Urothelium cell line (cell line): Measurements from ENCODE around the gene CLN6.
"Not testable (repeated sequence)": the region's sequence is repeated elsewhere in the genome, so short reads cannot be mapped to it uniquely, and the experiment has no call there.

Experiments
- DNase-seq: peaks from one replicate; pipeline ENCODE4 v3.0.0; 2011; ENCODE audit warnings: low spot score, mixed read lengths
- FAIRE-seq: peaks from 2 replicates; lab custom pipeline; 2011; peaks lifted over from hg19 to GRCh38; lab: Jason Lieb, UNC

Gene CLN6

DNA sequence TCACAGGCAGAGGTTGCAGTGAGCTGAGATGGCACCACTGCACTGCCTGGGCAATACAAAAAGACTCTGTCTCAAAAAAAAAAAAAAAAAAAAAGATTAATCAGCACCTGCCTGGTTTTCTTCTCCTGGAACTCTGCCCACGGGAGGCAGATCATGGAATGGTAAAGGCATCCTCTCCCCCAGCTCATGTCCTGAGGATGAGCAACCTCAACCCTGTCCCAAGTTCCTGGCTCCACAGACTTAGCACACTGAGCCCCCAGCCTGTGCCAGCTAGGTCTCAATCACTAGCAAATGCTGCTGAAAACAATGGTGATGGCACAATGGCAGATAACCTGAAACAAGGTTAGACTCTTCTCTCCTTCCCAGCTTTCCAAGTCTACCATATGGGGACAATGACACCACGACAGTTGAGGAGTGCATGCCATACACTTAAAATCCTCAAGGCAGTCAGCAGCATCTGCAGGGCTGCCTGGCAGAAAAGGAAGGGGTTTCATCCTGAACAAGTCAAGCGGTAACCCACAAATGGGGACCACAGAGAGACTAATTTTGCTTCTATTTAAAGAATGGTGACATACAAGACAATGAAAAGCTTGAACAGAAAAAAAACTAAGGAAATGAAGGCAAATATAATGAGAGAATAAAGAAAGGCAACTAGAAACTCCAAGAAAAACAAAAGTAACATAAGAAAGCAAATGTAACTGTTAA lies 4.8 kb downstream of the CLN6 start:
- FAIRE-seq (no peak), DNase-seq (peak; percentile 4)

DNA sequence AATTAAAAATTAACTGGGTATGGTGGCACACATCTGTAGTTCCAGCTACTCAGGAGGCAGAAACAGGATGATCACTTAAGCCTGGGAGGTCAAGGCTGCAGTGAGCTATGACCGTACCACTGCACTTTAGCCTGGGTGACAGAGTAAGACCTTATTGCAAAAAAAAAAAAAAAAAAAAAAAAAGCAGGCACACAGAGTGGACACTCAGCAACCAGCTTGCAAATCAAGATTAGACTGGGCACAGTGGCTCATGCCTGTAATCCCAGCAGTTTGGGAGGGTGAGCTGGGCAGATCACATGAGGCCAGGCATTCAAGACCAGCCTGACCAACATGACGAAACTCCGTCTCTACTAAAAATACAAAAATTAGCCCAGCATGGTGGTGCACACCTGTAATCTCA lies 5.4 kb downstream of the CLN6 start:
- no peak for FAIRE-seq
- DNase-seq = no peak

DNA sequence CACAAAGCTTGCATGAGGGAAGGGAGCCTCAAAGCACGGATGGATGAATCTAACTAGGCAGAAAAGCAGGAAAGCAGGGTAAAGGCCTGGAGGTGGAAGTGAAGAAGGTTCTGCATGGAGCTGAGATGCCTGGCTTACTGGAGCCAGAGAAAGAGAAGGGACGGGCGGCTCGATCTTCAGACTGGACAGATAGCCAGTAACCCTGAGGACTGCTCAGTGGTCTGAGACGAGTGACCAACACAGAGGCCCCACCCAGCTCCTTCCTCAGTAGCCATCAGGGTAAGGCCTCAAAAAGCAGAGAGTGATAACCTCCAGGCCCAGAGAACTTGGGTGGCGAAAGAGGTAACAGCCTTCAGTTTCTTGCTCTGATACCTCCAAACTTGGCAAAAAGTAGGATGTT lies 6.4 kb downstream of the CLN6 start:
- DNase-seq = no peak
- no peak for FAIRE-seq

DNA sequence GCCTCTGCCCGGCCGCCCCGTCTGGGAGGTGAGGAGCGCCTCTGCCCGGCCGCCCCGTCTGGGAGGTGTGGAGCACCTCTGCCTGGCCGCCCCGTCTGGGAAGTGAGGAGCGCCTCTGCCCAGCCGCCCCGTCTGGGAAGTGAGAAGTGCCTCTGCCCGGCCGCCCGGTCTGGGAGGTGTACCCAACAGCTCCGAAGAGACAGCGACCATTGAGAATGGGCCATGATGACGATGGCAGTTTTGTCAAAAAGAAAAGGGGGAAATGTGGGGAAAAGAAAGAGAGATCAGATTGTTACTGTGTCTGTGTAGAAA lies 7.1 kb downstream of the CLN6 start:
- FAIRE-seq, DNase-seq: not testable (repeated sequence)

DNA sequence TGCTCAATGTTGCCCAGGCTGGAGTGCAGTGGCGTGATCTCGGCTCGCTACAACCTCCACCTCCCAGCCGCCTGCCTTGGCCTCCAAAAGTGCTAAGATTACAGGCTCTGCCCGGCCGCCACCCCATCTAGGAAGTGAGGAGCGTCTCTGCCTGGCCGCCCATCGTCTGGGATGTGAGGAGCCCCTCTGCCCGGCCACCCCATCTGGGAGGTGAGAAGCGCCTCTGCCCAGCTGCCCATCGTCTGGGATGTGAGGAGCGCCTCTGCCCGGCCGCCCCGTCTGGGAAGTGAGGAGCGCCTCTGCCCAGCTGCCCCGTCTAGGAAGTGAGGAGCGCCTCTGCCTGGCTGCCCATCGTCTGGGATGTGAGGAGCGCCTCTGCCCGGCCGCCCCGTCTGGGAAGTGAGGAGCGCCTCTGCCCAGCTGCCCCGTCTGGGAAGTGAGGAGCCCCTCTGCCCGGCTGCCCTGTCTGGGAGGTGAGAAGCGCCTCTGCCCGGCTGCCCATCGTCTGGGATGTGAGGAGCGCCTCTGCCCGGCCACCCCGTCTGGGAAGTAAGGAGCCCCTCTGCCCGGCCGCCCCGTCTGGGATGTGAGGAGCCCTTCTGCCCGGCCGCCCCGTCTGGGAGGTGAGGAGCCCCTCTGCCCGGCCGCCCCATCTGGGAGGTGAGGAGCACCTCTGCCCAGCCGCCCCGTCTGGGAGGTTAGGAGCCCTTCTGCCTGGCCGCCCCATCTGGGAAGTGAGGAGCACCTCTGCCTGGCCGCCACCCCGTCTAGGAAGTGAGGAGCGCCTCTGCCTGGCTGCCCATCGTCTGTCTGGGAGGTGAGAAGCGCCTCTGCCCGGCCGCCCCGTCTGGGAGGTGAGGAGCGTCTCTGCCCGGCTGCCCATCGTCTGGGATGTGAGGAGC lies 7.7 kb downstream of the CLN6 start:
- not testable (repeated sequence) for FAIRE-seq

DNA sequence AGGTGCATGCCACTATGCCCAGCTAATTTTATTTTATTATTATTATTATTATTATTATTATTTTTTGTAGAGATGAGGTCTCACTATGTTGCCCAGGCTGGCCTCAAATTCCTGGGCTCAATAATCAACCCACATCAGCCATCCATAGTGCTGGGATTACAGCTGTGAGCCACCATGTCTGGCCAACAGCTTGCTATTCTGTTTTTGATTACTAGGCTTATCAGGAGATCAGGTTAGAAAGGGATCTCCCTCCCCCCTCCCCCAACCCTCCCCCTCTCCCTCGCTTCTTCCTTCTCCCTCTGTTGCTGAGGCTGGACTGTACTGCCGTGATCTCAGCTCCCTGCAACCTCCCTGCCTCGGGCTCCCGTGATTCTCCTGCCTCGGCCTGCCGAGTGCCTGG lies 8.6 kb downstream of the CLN6 start:
- DNase-seq = no peak
- no peak for FAIRE-seq

More for the DNA sequence above, 7.7 kb downstream of the CLN6 start:
- DNase-seq = not testable (repeated sequence)

DNA sequence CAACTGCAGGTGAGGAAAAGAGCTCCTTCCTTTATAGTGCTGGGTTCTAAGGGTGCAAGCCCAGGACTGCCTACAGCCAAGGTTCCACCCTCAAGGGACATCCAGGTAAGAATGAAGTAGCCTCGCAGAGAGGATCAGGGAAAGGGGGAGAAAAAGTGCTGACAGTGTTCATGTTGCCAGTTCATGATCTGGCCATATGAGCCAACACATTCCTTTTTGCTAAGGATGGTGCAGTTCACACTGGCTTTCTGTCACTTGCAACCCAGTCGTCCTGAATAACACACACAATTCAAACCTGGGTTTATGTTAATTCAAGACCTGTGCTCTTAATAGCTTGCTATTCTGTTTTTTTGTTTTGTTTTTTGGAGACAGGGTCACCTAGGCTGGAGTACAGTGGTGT lies 9.0 kb downstream of the CLN6 start:
- no peak for DNase-seq
- FAIRE-seq = no peak

DNA sequence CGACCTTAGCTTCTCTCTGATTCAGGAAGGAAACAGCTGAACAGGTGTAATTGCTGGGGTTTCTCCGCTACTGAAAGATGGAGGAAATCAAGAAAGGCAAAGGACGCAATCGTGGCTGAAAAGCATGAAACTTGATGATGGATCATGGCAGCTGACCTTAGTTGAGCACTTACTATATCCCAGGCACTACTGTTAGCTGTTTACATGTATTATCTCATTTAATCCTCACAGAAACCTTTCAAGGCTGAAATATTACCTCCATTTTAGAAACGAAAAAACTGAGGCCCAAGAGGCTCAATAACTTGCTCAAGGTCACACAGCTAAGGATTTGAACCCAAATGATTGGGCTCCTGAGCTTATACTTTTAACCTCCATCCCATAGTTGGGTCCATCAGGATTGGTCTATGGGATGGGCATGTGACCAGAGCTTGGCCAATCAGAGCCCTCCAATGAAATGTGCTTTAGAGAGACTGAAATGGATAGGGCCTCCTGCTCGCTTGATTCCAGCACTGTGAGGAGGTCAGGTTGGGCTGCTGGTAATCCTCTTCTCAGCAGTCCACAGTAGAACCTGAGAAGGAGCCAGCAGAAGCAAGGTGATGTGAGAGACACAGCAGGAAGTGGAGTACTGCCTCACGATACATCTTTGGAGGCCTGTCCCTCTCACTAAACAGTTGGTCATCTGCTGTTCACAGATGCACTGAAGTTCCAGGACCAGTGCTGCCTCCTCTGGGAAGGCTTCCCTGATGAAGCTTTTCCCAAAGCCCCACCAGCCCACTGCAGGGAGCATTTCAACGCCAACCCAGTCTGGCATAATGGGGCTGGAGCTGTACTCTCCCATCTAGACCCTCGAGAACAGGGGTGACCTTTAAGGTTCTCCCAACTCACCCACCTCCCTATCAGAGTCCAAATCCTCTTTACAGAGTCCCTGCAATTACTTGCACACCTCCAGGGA lies 10.4 kb downstream of the CLN6 start:
- FAIRE-seq = peak; percentile 62
- DNase-seq = peak; percentile 12

DNA sequence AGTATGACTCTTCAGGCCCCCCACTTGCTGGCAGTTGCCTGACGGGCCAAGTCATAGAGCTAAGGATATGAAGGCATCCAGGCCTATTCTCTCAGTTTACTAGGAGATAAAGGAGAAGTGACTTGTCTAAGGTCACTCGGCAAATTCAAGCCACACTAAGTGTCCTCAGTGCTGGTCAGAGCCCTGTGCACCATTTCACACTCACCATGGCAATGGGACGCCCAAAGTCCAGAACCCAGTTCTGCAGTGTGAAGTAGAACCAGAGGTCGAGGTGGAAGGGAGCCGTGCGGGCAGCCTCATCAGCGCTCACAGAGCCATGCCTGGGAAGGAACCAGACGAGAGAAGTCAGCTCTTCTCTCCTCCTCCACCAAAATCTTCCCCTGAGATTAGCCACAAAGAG lies 11.2 kb downstream of the CLN6 start:
- FAIRE-seq (no peak), DNase-seq (no peak)

DNA sequence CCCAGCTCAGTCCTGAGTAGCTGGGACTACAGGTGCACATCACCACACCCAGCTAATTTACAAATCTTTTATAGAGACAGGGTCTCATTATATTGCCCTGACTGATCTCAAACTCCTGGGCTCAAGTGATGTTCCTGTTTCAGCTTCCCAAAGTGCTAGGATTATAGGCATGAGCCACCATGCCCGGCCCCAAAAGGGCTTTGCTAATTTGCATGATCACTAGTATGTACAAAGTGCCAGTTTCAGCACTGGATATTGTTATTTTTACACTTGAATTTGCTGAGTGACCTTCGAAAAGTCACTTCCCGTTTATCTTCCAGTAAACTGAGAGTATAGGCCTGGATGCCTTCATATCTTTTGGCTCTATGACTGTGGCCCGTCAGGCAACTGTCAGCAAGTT lies 12.2 kb downstream of the CLN6 start:
- DNase-seq = no peak
- FAIRE-seq = no peak

DNA sequence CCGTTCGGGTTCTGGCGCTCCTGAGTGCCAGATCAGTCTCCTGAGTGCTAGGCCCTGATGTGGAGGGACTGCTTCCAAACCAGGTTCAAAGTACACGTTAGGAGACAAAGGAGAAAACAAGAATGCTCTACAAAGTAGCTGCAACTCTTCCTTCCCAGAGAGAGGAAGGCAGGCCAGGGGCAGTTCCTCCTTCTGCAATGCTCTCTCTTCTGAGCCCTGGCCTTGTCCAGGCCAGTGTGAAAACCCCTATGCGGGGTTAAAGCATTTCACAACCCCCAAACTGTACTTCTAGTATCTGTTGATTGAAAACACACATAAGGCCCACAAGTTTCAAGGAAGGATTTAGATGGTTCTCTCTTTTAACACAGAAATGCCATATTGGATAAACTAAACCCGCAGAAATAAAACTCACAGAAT lies 14.7 kb downstream of the CLN6 start:
- FAIRE-seq = no peak
- no peak for DNase-seq

DNA sequence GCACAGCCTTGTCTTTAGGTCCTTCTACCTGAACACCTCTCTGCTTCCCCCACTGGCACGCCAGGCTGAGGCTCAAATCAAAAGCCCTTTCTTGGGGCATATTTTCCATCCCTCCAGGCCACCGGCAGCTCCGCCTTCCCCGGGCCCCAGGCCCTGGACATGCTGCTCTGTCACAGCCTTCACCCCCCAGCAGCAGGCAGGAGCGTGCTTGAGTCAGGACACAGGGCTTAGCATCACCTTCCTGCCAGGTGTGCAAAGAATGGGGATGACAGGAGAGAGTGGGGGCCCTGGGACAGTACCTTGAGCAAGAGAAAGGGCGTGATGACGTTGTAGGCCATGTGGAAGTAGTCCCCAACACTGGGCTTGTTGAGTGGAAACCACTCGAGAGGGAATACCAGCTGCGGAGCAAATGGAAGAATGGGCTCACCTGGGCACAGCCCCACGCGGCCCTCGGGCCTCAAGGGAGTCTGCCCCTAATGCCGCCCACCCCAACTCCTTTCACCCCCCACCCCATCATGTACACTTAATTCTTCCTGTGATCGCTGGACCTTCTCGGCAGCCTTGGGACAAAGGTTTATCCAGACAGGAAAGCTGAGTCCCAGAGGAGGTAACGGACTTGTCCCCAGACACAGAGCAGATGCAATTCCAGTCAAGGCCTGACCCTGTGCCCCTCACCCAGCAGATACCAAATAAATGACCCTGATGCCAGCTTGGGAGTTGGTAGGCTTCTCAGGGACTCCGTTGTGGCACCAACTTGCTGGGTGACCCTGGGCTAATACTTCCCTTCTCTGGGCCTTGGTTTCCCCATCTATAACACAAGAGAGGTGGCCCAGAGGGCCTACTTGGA lies 15.3 kb downstream of the CLN6 start:
- DNase-seq (peak; percentile 1), FAIRE-seq (peak; percentile 81)

DNA sequence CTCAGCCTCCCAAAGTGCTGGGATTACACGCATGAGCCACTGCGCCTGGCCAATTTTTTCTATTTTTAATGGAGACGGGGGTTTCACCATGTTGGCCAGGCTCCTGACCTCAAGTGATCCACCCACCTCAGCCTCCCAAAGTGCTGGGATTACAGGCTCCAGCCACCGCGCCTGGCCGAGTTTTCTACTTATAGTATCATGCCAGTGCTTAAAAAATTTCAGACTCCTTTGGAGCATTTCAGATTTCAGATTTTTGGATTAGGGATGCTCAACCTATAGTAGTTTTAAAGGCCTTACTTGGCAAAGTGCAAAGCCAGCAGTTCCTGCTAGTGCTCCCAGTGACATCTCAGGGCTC lies 16.1 kb downstream of the CLN6 start:
- not testable (repeated sequence) for FAIRE-seq, DNase-seq

DNA sequence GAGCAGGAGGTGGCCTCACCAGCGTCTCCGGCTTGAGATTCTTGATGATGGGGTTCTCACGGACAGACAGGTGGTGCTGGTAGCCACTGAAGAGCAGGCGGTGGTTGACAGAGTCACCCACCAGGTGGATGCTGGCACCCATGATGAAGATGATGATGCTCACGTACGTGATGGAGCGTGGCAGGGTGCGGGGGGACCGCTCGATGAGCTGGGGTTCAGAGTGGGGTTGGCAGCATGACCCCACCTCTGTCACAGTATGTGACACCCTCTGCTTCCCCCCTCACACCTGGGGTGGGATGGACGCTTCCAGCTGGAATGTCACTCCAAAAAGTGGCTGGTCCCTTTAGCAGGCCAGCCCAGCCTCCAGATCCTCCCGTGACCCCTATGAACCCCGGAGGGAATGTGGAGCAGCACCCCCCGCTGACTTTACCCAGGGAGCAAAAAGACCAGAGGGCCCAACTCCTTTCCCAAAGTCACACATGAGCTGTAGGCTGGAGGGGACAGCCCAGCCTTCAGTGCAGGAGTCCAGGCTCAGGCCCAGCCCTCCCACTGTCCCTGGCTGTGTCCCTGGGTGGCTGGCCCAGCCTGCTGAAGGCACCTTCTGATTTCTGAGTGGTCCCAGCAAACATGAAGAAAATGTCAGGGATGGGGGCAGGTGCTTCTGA lies 17.7 kb downstream of the CLN6 start:
- peak; percentile 59 for FAIRE-seq

DNA sequence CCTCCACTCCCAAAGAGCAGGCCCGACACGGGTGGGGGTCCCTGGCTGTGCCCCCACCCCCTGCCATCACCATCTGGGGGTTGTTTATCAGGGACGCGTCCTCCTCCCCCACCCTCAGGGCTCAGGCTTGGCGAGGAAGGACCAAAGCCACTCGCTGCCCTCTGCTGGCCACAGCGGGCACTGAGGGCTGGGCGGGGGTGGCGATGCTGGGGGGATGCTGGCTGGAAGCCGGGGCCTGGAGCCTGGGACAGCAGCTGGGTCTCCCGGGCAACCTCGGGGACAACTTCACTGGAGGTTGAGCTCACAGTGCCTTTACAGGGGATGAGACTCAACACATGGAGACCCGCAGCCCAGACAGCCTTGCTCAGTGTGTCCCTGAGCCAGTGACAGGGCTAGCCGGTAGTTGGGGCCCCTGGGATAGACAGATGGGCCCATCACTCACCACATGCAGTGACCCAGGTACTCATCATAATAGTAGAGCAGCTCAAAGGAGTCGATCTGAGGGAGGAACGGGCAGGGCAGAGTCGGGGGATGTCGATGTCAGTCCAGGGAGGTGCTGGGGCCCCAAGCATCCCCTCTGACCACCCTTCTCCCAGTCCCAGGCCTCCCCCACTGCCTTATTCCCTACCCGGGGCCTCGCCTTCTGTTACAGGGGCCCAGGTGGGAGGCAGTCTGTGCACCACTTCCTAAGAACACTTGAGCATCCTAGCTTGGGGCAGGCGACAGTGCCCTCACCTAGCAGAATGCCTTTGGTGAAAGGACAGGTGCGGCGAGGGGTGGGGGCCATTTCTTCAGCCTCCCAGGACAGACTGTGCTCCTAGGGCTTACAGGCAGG lies 18.5 kb downstream of the CLN6 start:
- peak; percentile 81 for FAIRE-seq
- peak; percentile 77 for DNase-seq

More for the DNA sequence above, 17.7 kb downstream of the CLN6 start:
- no peak for DNase-seq

DNA sequence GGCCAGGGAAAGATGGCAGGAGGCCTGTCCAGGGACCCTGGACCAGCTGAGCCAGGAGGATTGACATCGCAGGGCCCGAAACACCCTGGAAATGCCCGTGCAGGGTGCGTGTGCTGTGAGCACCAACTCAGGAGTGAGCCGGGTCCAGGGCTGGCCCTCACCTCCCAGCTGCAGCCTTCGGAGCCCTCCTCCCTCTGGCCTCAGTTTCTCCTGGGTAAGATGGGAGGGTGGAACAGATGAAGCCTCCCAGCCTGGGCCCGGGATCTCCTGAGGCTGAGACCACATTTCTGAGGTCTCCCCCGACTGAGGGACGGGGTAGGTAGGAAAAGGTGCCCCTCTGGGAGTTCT lies 19.1 kb downstream of the CLN6 start:
- FAIRE-seq (no peak), DNase-seq (no peak)

DNA sequence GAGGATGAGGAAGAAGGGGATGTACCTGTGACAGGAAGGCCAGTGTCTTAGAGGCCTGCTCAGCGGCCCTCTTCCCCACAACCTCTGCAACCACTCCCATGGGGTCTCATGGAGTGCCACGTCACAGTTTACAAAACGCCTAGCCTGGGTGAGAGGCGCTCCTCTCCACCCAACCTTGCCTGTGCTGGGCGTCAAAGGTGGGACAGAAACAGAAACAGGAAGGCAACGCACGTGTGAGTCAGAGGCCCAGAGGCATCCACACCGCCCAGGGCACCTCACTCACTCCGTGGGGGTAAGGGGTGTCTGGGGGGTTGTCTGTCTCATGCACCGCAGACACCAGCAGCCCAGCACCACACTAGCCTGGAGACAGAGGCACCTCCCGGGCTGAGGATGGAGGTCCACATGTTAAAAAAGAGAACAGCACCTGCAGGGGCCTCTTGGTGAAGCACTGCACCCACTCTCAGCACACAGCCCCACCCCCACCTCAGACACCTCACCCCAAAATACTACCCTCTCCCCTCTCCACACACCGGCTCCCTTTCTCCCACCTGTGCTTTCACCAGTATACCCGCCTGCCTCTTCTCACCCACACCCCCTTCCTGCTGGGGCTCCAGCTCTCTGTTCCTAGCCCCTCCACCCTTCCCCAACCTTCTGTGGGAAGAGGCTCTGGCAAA lies 19.7 kb downstream of the CLN6 start:
- DNase-seq = no peak
- FAIRE-seq = no peak

DNA sequence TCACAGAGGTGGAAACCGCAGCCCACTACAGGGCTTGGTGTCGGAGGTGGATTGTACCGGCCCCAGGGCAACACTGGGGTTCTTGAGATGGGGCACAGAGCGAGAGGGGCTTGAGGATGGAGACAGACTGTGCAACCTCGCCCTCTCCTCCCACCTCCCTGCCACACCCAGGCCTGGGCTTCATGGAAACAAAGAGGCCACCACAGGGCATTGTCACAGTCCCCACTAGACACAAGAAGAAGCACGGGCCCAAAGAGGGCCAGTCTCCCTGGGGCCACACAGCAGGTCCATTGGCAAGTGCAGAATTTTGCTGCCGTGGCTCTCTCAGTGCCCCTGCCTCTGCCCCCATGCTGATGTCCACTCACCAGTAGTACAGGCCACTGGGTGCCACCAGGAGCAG lies 20.3 kb downstream of the CLN6 start:
- no peak for DNase-seq
- no peak for FAIRE-seq
